Measurements from ENCODE around the gene APOA5.
A peak's percentile ranks its signal among the peaks of the same experiment; 100 is the strongest.
"Not testable (repeated sequence)": the region's sequence is repeated elsewhere in the genome, so short reads cannot be mapped to it uniquely, and the experiment has no call there.

The APOA5 gene

GRCh38 chr11:116782728-116783127 is 9.0 kb downstream of the APOA5 start:
- H3K27me3 ChIP-seq (ENCODE audit: control insufficient read depth, insufficient read depth, low read length): no peaks in the 10 kb centered on the region
- peaks cover 86% of the 10 kb centered on the region for H3K36me3 ChIP-seq (ENCODE audit: control insufficient read depth, low read depth, low read length)

GRCh38 chr11:116778556-116778955 is 13.1 kb downstream of the APOA5 start:
- H3K36me3 ChIP-seq (ENCODE audit: control insufficient read depth, low read depth, low read length): peaks cover 67% of the 10 kb centered on the region
- H3K27me3 ChIP-seq (ENCODE audit: control insufficient read depth, insufficient read depth, low read length): no peaks in the 10 kb centered on the region
- H3K4me1 ChIP-seq (ENCODE audit: control insufficient read depth, low read depth, low read length): peaks cover 5% of the 10 kb centered on the region
- no peak overlapping the region for H3K27ac ChIP-seq (ENCODE audit: low read length)
- no peaks in the 10 kb centered on the region for H3K9me3 ChIP-seq (ENCODE audit: control insufficient read depth, low read depth, low read length)
- H3K9ac ChIP-seq (ENCODE audit: low read length): no peak overlapping the region
- H3K4me3 ChIP-seq (ENCODE audit: low read length): no peak overlapping the region

More at GRCh38 chr11:116782728-116783127, 9.0 kb downstream of the APOA5 start:
- Histone ChIP-seq H3K9ac (ENCODE audit: low read length) (no peak overlapping the region), H3K9me3 (ENCODE audit: control insufficient read depth, low read depth, low read length) (no peaks in the 10 kb centered on the region), H3K4me3 (ENCODE audit: low read length) (no peak overlapping the region), H3K4me1 (ENCODE audit: control insufficient read depth, low read depth, low read length) (no peaks in the 10 kb centered on the region), H3K27ac (ENCODE audit: low read length) (no peak overlapping the region)

DNA sequence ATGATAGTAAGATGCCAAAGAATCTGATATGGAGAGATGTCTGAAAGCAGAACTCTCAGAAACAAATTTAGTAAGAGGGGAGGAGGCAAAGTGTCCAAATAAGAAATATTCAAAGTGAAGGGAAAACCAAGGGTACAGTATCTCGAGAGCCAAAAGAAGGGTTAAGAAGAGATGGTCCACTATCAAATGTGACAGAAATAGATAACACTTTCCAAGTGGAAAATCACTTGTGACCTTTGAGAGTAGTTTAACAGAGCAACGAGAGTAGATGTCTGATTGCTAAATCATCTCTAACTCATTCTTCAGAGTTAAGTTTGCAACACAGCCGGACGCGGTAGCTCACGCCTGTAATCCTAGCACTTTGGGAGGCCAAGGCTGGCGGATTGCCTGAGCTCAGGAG is 14.6 kb downstream of the APOA5 start:
- Histone ChIP-seq H3K36me3 (ENCODE audit: control insufficient read depth, low read depth, low read length) (peaks cover 52% of the 10 kb centered on the region), H3K4me1 (ENCODE audit: control insufficient read depth, low read depth, low read length) (peaks cover 7% of the 10 kb centered on the region)

GRCh38 chr11:116776522-116776984 is 15.1 kb downstream of the APOA5 start:
- Histone ChIP-seq H3K9ac (ENCODE audit: low read length) (no peak overlapping the region), H3K27me3 (ENCODE audit: control insufficient read depth, insufficient read depth, low read length) (no peaks in the 10 kb centered on the region), H3K36me3 (ENCODE audit: control insufficient read depth, low read depth, low read length) (peaks cover 49% of the 10 kb centered on the region), H3K4me1 (ENCODE audit: control insufficient read depth, low read depth, low read length) (peaks cover 12% of the 10 kb centered on the region), H3K4me3 (ENCODE audit: low read length) (no peak overlapping the region), H3K9me3 (ENCODE audit: control insufficient read depth, low read depth, low read length) (no peaks in the 10 kb centered on the region), H3K27ac (ENCODE audit: low read length) (no peak overlapping the region)

More for the DNA sequence above, 14.6 kb downstream of the APOA5 start:
- no peak overlapping the region for H3K4me3 ChIP-seq (ENCODE audit: low read length)
- H3K9me3 ChIP-seq (ENCODE audit: control insufficient read depth, low read depth, low read length): no peaks in the 10 kb centered on the region
- no peak overlapping the region for H3K9ac ChIP-seq (ENCODE audit: low read length)
- H3K27ac ChIP-seq (ENCODE audit: low read length): no peak overlapping the region
- H3K27me3 ChIP-seq (ENCODE audit: control insufficient read depth, insufficient read depth, low read length): no peaks in the 10 kb centered on the region

DNA sequence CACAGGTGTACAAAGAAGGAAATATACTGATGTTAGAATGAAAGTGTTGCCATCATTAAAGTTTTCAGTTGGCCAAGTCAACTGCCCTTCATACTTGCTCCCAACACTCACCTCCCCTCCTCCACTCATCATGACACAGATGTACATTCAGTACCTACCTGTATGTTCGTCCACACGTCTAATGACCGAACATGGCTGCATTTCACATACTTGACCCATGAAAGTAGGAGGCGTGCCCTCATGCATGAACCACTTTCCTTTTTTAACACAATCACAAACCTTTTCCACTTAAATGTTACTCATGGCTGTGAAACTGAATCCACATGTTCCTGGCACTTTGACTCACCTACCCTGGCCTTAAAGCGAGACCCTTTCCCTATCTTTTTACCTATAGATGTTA is 15.7 kb downstream of the APOA5 start:
- Histone ChIP-seq H3K27ac (ENCODE audit: low read length) (no peak overlapping the region), H3K36me3 (ENCODE audit: control insufficient read depth, low read depth, low read length) (peaks cover 43% of the 10 kb centered on the region)

GRCh38 chr11:116774661-116775060 is 17.0 kb downstream of the APOA5 start:
- H3K27me3 ChIP-seq (ENCODE audit: control insufficient read depth, insufficient read depth, low read length): no peaks in the 10 kb centered on the region
- H3K36me3 ChIP-seq (ENCODE audit: control insufficient read depth, low read depth, low read length): peaks cover 33% of the 10 kb centered on the region
- no peak overlapping the region for H3K4me3 ChIP-seq (ENCODE audit: low read length)
- H3K4me1 ChIP-seq (ENCODE audit: control insufficient read depth, low read depth, low read length): peaks cover 18% of the 10 kb centered on the region
- no peaks in the 10 kb centered on the region for H3K9me3 ChIP-seq (ENCODE audit: control insufficient read depth, low read depth, low read length)
- H3K9ac ChIP-seq (ENCODE audit: low read length): no peak overlapping the region
- no peak overlapping the region for H3K27ac ChIP-seq (ENCODE audit: low read length)

More for the DNA sequence above, 15.7 kb downstream of the APOA5 start:
- Histone ChIP-seq H3K9me3 (ENCODE audit: control insufficient read depth, low read depth, low read length) (no peaks in the 10 kb centered on the region), H3K4me1 (ENCODE audit: control insufficient read depth, low read depth, low read length) (peaks cover 17% of the 10 kb centered on the region), H3K27me3 (ENCODE audit: control insufficient read depth, insufficient read depth, low read length) (no peaks in the 10 kb centered on the region), H3K9ac (ENCODE audit: low read length) (no peak overlapping the region), H3K4me3 (ENCODE audit: low read length) (no peak overlapping the region)

DNA sequence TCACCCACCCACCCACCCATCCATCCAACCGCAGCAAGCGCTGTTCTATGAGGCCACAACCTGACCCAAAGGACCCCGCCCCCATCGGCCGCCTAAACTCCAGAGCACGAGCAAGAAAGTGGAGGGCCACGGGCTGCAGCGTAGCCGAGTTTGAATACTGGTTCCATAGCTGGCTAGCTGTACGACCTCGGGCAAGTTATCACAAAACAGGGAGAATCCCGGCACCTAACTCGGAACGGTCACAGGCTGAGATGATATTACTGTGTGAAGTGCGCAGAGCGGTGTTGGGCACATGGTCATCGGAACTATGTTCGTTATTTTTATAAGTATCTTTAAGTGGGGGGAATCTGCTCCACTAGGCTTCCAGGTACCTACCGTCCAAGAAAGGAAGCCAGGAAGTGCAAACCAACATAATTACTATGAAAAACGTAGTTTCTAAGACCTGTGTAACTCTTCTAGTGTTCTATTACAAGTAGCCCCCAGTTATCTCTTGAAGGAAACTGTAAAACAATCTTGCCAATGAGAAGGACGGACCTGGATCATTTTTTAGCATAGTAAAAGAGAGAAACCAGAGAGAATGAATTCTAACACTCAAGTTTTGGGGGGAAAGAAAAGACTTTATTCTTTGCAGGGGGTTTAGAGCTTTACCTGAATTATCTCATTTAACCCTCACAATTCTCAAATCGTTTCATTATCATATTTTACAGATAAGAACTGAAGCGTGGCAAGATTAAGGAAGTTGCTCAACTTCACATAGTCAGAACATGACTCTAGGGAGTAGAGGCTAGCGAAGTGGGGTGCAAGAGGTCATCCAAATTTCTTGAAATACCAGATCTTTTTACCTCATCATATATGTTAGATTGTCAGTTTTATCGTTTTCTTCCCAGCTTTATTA is 18.2 kb downstream of the APOA5 start:
- Histone ChIP-seq H3K9me3 (ENCODE audit: control insufficient read depth, low read depth, low read length) (no peaks in the 10 kb centered on the region), H3K9ac (ENCODE audit: low read length) (peak overlapping the region; percentile 66), H3K27me3 (ENCODE audit: control insufficient read depth, insufficient read depth, low read length) (no peaks in the 10 kb centered on the region), H3K4me3 (ENCODE audit: low read length) (peak overlapping the region; percentile 75), H3K27ac (ENCODE audit: low read length) (no peak overlapping the region), H3K36me3 (ENCODE audit: control insufficient read depth, low read depth, low read length) (peaks cover 27% of the 10 kb centered on the region), H3K4me1 (ENCODE audit: control insufficient read depth, low read depth, low read length) (peaks cover 18% of the 10 kb centered on the region)

DNA sequence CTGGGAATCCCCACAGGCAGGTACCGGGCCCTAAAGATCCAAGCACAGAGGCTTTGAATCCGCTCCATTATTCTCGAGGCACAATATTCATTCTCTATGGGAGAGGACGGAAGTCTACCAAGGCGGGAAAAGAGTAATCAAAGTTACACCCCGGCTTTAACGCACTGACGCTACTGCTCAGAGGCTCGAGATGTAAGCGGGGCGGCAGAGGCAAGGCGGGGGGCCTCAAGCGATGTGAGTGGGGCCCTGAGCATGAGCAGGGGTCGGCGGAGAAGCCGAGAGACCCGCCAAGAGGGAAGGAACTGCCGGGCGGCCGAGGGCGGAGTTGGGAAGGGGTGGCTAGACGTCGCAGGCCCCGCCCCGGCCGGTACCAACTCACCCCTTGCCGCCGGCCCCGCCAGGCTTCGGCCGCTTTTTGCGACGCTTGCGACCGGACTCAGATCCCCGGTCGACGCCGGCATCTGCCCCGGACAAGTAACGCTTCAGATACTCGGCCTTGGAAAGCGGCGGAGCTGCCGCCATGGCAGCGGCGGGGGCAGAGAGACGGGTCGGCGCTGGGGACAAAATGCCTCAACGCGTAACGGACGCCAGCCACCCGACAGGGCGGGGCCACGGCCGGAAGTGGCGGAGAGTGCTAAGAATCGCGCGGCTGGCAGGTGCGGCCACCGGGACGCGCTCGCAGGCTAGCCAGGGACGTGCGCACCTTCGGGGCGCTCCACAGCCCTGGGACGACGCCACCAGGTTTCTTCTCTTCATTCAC is 19.1 kb downstream of the APOA5 start, which contains the start of gene BUD13:
Gene BUD13, minus strand, starts transcription at position 545 of the 760 bp plus-strand sequence. Its CDS starts 23 bp downstream, at position 522.
- peaks cover 23% of the 10 kb centered on the region for H3K36me3 ChIP-seq (ENCODE audit: control insufficient read depth, low read depth, low read length)
- H3K4me1 ChIP-seq (ENCODE audit: control insufficient read depth, low read depth, low read length): peaks cover 18% of the 10 kb centered on the region
- no peaks in the 10 kb centered on the region for H3K27me3 ChIP-seq (ENCODE audit: control insufficient read depth, insufficient read depth, low read length)
- H3K27ac ChIP-seq (ENCODE audit: low read length): peak within 1 kb of the TSS; percentile 84
- peak within 1 kb of the TSS; percentile 95 for H3K4me3 ChIP-seq (ENCODE audit: low read length)
- H3K9ac ChIP-seq (ENCODE audit: low read length): peak within 1 kb of the TSS; percentile 92
- H3K9me3 ChIP-seq (ENCODE audit: control insufficient read depth, low read depth, low read length): no peaks in the 10 kb centered on the region

- Histone ChIP-seq H3K9ac (ENCODE audit: low read length) (peak overlapping the region; percentile 92), H3K4me1 (ENCODE audit: control insufficient read depth, low read depth, low read length) (peaks cover 18% of the 10 kb centered on the region), H3K4me3 (ENCODE audit: low read length) (peak overlapping the region; percentile 95), H3K9me3 (ENCODE audit: control insufficient read depth, low read depth, low read length) (no peaks in the 10 kb centered on the region), H3K27ac (ENCODE audit: low read length) (peak overlapping the region; percentile 84), H3K27me3 (ENCODE audit: control insufficient read depth, insufficient read depth, low read length) (no peaks in the 10 kb centered on the region), H3K36me3 (ENCODE audit: control insufficient read depth, low read depth, low read length) (peaks cover 21% of the 10 kb centered on the region)
Measured at GRCh38 chr11:116771935-116772334, 19.7 kb downstream of the APOA5 start.

GRCh38 chr11:116762132-116762531 is 29.5 kb downstream of the APOA5 start:
- no peaks in the 10 kb centered on the region for H3K27me3 ChIP-seq (ENCODE audit: control insufficient read depth, insufficient read depth, low read length)
- H3K9me3 ChIP-seq (ENCODE audit: control insufficient read depth, low read depth, low read length): no peaks in the 10 kb centered on the region
- no peak overlapping the region for H3K27ac ChIP-seq (ENCODE audit: low read length)
- no peak overlapping the region for H3K9ac ChIP-seq (ENCODE audit: low read length)
- no peak overlapping the region for H3K4me3 ChIP-seq (ENCODE audit: low read length)
- no peaks in the 10 kb centered on the region for H3K4me1 ChIP-seq (ENCODE audit: control insufficient read depth, low read depth, low read length)
- H3K36me3 ChIP-seq (ENCODE audit: control insufficient read depth, low read depth, low read length): peaks cover 77% of the 10 kb centered on the region

GRCh38 chr11:116756044-116756443 is 35.6 kb downstream of the APOA5 start:
- not testable (repeated sequence) for H3K27ac ChIP-seq (ENCODE audit: low read length); H3K4me3 ChIP-seq (ENCODE audit: low read length); H3K9ac ChIP-seq (ENCODE audit: low read length); H3K4me1 ChIP-seq (ENCODE audit: control insufficient read depth, low read depth, low read length); H3K9me3 ChIP-seq (ENCODE audit: control insufficient read depth, low read depth, low read length); H3K27me3 ChIP-seq (ENCODE audit: control insufficient read depth, insufficient read depth, low read length)
- H3K36me3 ChIP-seq (ENCODE audit: control insufficient read depth, low read depth, low read length): peaks cover 64% of the 10 kb centered on the region

All from iPS-18a (cell line).